Activated T-helper 2 cell treated with anti-CD3 and anti-CD28 coated beads, Interferon-gamma antibody, Interleukin-2, Interleukin-4, amounts not matched to agents 10 μg/mL and 5 μg/mL and 100 μg/mL, durations not matched to agents 14 hours and 24 hours and 36 hours (primary cell): ENCODE data around the gene ADD2. TPM values are rescaled to one million over a fixed set of nuclear protein-coding genes. Genes with fewer than 3 reads are reported as not detected.

Experiments
- DNase-seq: peaks from one replicate; pipeline ENCODE4 v3.0.0; 2021; ENCODE audit warnings: low spot score
- H3K27ac Mint-ChIP-seq: one replicate; pipeline ENCODE4 v1.8.0; 2021; ENCODE audit warnings: mixed read lengths
- H3K27me3 Mint-ChIP-seq: one replicate; pipeline ENCODE4 v1.8.0; 2021; ENCODE audit warnings: low read depth, mixed read lengths
- H3K36me3 Mint-ChIP-seq: one replicate; pipeline ENCODE4 v1.8.0; 2021; ENCODE audit warnings: low read depth, mixed read lengths
- H3K4me1 Mint-ChIP-seq: one replicate; pipeline ENCODE4 v1.8.0; 2021; ENCODE audit warnings: low read depth, mixed read lengths
- H3K4me3 Mint-ChIP-seq: one replicate; pipeline ENCODE4 v1.8.0; 2021; ENCODE audit warnings: low read depth, mild to moderate bottlenecking, moderate library complexity, mixed read lengths
- H3K9me3 Mint-ChIP-seq: one replicate; pipeline ENCODE4 v1.8.0; 2021; ENCODE audit warnings: mixed read lengths
- intact Hi-C: fragments of 100-400 bp; cut with micrococcal nuclease; formaldehyde crosslinking; loops from one replicate; pipeline ENCODE4 v1.15.1; 2023
- total RNA-seq: library from RNA; stranded (reverse); gene quantifications from 2 replicates; pipeline ENCODE4 v1.2.3, GENCODE V29; 2022

ADD2 gene
- total RNA-seq, 1 donor from 2014 or later: 3.2 TPM

DNA sequence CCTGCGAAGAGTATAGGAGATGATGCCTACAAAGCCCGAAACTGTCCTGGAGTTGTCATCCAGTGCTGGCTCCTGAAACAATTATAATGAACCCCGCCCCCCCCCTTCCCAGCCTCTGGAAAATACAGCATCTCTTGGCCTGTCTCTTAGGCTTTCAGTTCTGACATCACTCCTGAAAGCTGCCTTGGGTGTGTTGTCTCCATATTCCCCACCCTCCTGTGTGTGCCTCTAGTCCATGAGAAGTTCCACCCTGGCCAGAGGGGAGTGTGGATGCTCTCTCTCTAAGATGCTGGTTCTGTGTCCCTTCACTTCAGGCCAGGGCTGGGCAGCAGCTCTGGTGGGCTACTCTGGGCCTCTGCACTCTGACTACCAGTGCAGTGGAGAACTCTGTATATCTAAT, 155.4 kb downstream of the ADD2 start:
- no peaks in the 10 kb centered on the region for H3K36me3 Mint-ChIP-seq
- no peak for DNase-seq
- H3K4me3 Mint-ChIP-seq: no peak overlapping the region
- no peaks in the 10 kb centered on the region for H3K4me1 Mint-ChIP-seq
- intact Hi-C loops: no loop called here
- no peak overlapping the region for H3K27ac Mint-ChIP-seq
- H3K27me3 Mint-ChIP-seq: peaks cover 2% of the 10 kb centered on the region
- H3K9me3 Mint-ChIP-seq: no peaks in the 10 kb centered on the region

DNA sequence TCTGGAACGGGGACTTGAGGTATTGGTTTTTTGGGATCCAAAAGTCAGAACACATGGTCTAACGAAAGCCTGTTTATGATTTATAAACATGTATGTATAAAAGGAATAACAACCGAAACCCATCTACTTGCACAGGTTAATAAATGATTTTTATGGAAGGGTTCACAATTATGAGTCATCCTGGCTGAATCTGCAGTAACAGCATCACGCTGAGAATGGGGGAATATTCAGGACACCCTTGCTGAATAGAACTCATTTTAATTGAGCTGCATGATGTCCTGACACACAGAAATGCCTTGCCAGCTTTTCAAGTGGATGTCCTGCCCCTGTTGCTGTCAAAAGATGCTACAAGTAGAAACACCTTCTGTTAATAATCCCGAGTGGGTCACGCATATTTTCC, 159.6 kb downstream of the ADD2 start:
- H3K4me1 Mint-ChIP-seq: peaks cover 8% of the 10 kb centered on the region
- no peaks in the 10 kb centered on the region for H3K36me3 Mint-ChIP-seq
- intact Hi-C loops: no loop called here
- DNase-seq: no peak
- peaks cover 23% of the 10 kb centered on the region for H3K27me3 Mint-ChIP-seq
- no peaks in the 10 kb centered on the region for H3K9me3 Mint-ChIP-seq
- H3K27ac Mint-ChIP-seq: no peak overlapping the region
- H3K4me3 Mint-ChIP-seq: no peak overlapping the region

DNA sequence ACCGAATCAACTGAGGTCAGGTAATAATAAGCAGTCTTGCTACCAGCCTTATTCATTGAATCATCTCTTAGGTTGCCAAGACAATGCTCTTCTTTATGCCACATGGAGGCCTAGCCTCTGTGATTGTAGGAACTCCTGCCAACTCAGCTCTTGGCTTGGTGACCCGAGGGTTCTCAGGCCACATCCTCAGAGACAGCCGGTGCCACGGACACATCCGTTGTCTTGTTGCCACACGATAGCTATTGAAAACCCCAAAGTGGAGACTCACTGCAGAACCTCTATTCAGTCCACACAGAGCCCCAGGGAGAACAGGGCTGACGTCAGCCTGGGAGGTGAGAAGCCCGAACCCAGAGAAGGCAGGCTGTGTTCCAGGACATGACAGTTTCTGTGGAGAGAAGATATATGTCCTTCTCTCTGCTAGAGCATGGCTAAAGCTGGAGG, 160.9 kb downstream of the ADD2 start:
- intact Hi-C loops: no loop called here
- Mint-ChIP-seq H3K4me1 (peaks cover 13% of the 10 kb centered on the region), H3K27ac (no peak overlapping the region), H3K4me3 (no peak overlapping the region), H3K27me3 (peaks cover 33% of the 10 kb centered on the region), H3K9me3 (no peaks in the 10 kb centered on the region), H3K36me3 (no peaks in the 10 kb centered on the region)
- DNase-seq: no peak

Other genes with a start within 250 kb of the ADD2 start
- gene TGFA, start 214.4 kb downstream of the ADD2 start, total RNA-seq: not detected in 2 replicates
- not detected in 2 replicates for gene FIGLA, start 22.4 kb upstream of the ADD2 start, total RNA-seq
- gene CLEC4F, start 52.4 kb upstream of the ADD2 start, total RNA-seq: 0.11 TPM in 1 of 2 replicates, not detected in the other
- gene CD207, start 67.6 kb upstream of the ADD2 start, total RNA-seq: not detected in 2 replicates
- not detected in 2 replicates for gene VAX2, start 132.4 kb upstream of the ADD2 start, total RNA-seq
- not detected in 2 replicates for gene ATP6V1B1, start 167.7 kb upstream of the ADD2 start, total RNA-seq
- not detected in 2 replicates for gene ANKRD53, start 210.4 kb upstream of the ADD2 start, total RNA-seq
- gene TEX261, start 226.7 kb upstream of the ADD2 start, total RNA-seq: 67.9 and 68.8 TPM in 2 replicates